ENCODE results near the gene PLXNA1. TPM values are rescaled to one million over a fixed set of nuclear protein-coding genes. Genes with fewer than 3 reads are reported as not detected.

Gene PLXNA1
- total RNA-seq, 2 experiments from 2014 or later, result 4.6 to 15.0 TPM

GRCh38 chr3:126978291-126978690 lies 4.6 kb upstream of the PLXNA1 start:
- Mint-ChIP-seq H3K36me3 (no peaks in the 10 kb centered on the region), H3K4me3 (no peak overlapping the region), H3K27me3 (peaks cover 34% of the 10 kb centered on the region), H3K9me3 (ENCODE audit: low read depth) (peaks cover 11% of the 10 kb centered on the region), H3K4me1 (peaks cover 19% of the 10 kb centered on the region), H3K27ac (no peak overlapping the region)
- DNase-seq (no peak), ATAC-seq (no peak)
- CTCF ChIA-PET, result interaction anchor here (1.4 kb wide), 1 partner anchor 298 kb away, joined by 6 read pairs; no protein-coding TSS in a partner anchor

- no peak for DNase-seq
- Mint-ChIP-seq H3K27ac (no peak overlapping the region), H3K27me3 (peaks cover 34% of the 10 kb centered on the region), H3K9me3 (ENCODE audit: low read depth) (peaks cover 11% of the 10 kb centered on the region), H3K36me3 (no peaks in the 10 kb centered on the region), H3K4me1 (peaks cover 19% of the 10 kb centered on the region), H3K4me3 (no peak overlapping the region)
- CTCF ChIA-PET, result interaction anchor here (1.1 to 1.4 kb wide), 2 partner anchors 17 to 299 kb away, joined by 3 to 6 read pairs; no protein-coding TSS in a partner anchor
- ATAC-seq, result no peak
Measured at GRCh38 chr3:126979046-126979628, 3.8 kb upstream of the PLXNA1 start.

DNA sequence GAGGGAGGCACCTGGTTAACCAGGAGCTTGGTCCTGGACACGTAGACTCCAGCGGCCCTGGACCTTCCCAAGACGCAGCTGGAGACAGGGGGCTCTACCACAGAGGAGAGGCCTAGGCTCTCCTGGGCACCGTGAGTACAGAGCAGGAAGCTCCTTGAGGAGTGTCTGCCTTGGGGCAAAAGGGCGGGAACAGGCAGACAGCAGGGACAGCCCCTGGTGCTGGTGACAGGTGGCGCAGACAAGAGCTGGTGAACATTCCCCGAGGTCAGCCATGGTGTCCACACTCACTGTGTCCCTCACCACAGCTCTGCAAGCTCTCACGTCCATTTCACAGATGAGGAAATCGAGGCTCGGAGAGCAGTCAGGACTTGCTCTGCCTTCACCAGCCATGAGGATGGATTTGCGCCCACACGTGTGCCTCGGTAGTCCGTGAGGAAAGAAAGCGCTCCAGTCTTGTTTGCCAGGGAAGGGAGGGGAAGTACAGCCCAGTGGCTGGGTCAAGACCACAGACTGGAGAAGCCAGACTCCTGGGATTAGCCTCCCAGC lies 2.6 kb upstream of the PLXNA1 start:
- peaks cover 19% of the 10 kb centered on the region for H3K4me1 Mint-ChIP-seq
- ATAC-seq, result no peak
- no peaks in the 10 kb centered on the region for H3K36me3 Mint-ChIP-seq
- H3K4me3 Mint-ChIP-seq, result no peak overlapping the region
- peaks cover under 1% of the 10 kb centered on the region for H3K9me3 Mint-ChIP-seq (ENCODE audit: low read depth)
- CTCF ChIA-PET, result interaction anchor here (1.3 to 3.2 kb wide), 3 partner anchors 10 to 228 kb away, joined by 3 to 14 read pairs (median 12); no protein-coding TSS in a partner anchor
- DNase-seq, result no peak
- H3K27ac Mint-ChIP-seq, result no peak overlapping the region
- peaks cover 25% of the 10 kb centered on the region for H3K27me3 Mint-ChIP-seq

GRCh38 chr3:126982126-126982470 lies 817 bp upstream of the PLXNA1 start:
- Mint-ChIP-seq H3K4me3 (peak overlapping the region; percentile 75), H3K36me3 (no peaks in the 10 kb centered on the region), H3K27me3 (peaks cover 25% of the 10 kb centered on the region), H3K4me1 (peaks cover 19% of the 10 kb centered on the region), H3K9me3 (ENCODE audit: low read depth) (no peaks in the 10 kb centered on the region), H3K27ac (peak overlapping the region; percentile 75)
- CTCF ChIA-PET, result interaction anchor here (0.6 to 3.2 kb wide), 22 partner anchors 8 to 498 kb away, joined by 3 to 18 read pairs (median 3); no protein-coding TSS in a partner anchor
- DNase-seq (peak; percentile 62), ATAC-seq (peak; percentile 9)

GRCh38 chr3:126983276-126983652 lies 349 bp downstream of the PLXNA1 start:
- H3K4me1 Mint-ChIP-seq, result peaks cover 19% of the 10 kb centered on the region
- CTCF ChIA-PET, result interaction anchor here (1.0 to 1.8 kb wide), 2 partner anchors 230 to 304 kb away, joined by 3 to 6 read pairs; no protein-coding TSS in a partner anchor
- H3K9me3 Mint-ChIP-seq (ENCODE audit: low read depth), result no peaks in the 10 kb centered on the region
- no peak overlapping the region for H3K27ac Mint-ChIP-seq
- peaks cover 20% of the 10 kb centered on the region for H3K27me3 Mint-ChIP-seq
- H3K4me3 Mint-ChIP-seq, result no peak overlapping the region
- ATAC-seq, result no peak
- H3K36me3 Mint-ChIP-seq, result no peaks in the 10 kb centered on the region
- no peak for DNase-seq

- ATAC-seq, result no peak
- H3K27ac Mint-ChIP-seq, result no peak overlapping the region
- H3K36me3 Mint-ChIP-seq, result no peaks in the 10 kb centered on the region
- H3K4me3 Mint-ChIP-seq, result no peak overlapping the region
- no peaks in the 10 kb centered on the region for H3K9me3 Mint-ChIP-seq (ENCODE audit: low read depth)
- peak; percentile 48 for DNase-seq
- CTCF ChIA-PET, result interaction anchor here (1.0 to 1.8 kb wide), 4 partner anchors 131 to 305 kb away, joined by 3 to 6 read pairs (median 4); no protein-coding TSS in a partner anchor
- peaks cover 15% of the 10 kb centered on the region for H3K4me1 Mint-ChIP-seq
- peaks cover 16% of the 10 kb centered on the region for H3K27me3 Mint-ChIP-seq
Measured at GRCh38 chr3:126983653-126984390, 907 bp downstream of the PLXNA1 start.

- ATAC-seq (no peak), DNase-seq (no peak)
- Mint-ChIP-seq H3K4me3 (no peak overlapping the region), H3K27ac (no peak overlapping the region), H3K27me3 (peaks cover 11% of the 10 kb centered on the region), H3K9me3 (ENCODE audit: low read depth) (no peaks in the 10 kb centered on the region), H3K4me1 (peaks cover 12% of the 10 kb centered on the region), H3K36me3 (no peaks in the 10 kb centered on the region)
- CTCF ChIA-PET, result interaction anchor here (1.0 to 1.4 kb wide), 3 partner anchors 132 to 305 kb away, joined by 3 to 4 read pairs (median 3); no protein-coding TSS in a partner anchor
Measured at GRCh38 chr3:126984391-126985131, 1.6 kb downstream of the PLXNA1 start.

- H3K4me3 Mint-ChIP-seq, result no peak overlapping the region
Measured at GRCh38 chr3:126985132-126985985, 2.4 kb downstream of the PLXNA1 start.

GRCh38 chr3:126986001-126986400 lies 3.1 kb downstream of the PLXNA1 start:
- no peaks in the 10 kb centered on the region for H3K36me3 Mint-ChIP-seq
- no peak overlapping the region for H3K27ac Mint-ChIP-seq
- no peaks in the 10 kb centered on the region for H3K9me3 Mint-ChIP-seq (ENCODE audit: low read depth)
- H3K27me3 Mint-ChIP-seq, result peaks cover 3% of the 10 kb centered on the region
- ATAC-seq (no peak), DNase-seq (no peak)
- peaks cover 12% of the 10 kb centered on the region for H3K4me1 Mint-ChIP-seq
- CTCF ChIA-PET, result no interaction called here
- H3K4me3 Mint-ChIP-seq, result no peak overlapping the region

More at GRCh38 chr3:126985132-126985985, 2.4 kb downstream of the PLXNA1 start:
- no peak for ATAC-seq
- Mint-ChIP-seq H3K27me3 (peaks cover 4% of the 10 kb centered on the region), H3K4me1 (peaks cover 12% of the 10 kb centered on the region), H3K27ac (no peak overlapping the region), H3K9me3 (ENCODE audit: low read depth) (no peaks in the 10 kb centered on the region), H3K36me3 (no peaks in the 10 kb centered on the region)
- no peak for DNase-seq
- CTCF ChIA-PET, result interaction anchor here (1.3 to 1.4 kb wide), 2 partner anchors 132 to 305 kb away, joined by 3 to 4 read pairs; no protein-coding TSS in a partner anchor

DNA sequence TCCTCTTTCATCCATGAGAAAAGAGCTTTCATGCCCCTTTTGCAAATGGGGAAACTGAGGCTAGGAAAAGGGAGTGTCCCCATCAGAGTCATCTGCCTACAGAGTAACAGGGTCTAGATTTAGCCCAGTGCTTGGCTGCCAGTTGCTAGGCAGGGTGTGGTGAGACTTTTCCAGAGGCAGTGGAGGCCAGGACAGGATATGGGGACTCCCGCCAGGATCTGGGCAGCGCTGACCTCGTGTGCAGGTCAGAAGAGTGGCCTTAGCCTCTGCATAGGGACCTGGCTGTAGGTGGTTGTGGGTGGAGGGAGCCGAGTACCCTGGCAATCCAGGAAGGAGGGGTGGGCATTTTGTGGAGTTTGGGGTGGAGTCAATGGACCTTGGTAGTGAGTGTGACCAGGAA lies 4.2 kb downstream of the PLXNA1 start:
- Mint-ChIP-seq H3K36me3 (no peaks in the 10 kb centered on the region), H3K9me3 (ENCODE audit: low read depth) (no peaks in the 10 kb centered on the region), H3K27ac (no peak overlapping the region), H3K27me3 (no peaks in the 10 kb centered on the region), H3K4me1 (peaks cover 3% of the 10 kb centered on the region), H3K4me3 (no peak overlapping the region)
- no peak for DNase-seq
- no peak for ATAC-seq
- CTCF ChIA-PET, result no interaction called here

DNA sequence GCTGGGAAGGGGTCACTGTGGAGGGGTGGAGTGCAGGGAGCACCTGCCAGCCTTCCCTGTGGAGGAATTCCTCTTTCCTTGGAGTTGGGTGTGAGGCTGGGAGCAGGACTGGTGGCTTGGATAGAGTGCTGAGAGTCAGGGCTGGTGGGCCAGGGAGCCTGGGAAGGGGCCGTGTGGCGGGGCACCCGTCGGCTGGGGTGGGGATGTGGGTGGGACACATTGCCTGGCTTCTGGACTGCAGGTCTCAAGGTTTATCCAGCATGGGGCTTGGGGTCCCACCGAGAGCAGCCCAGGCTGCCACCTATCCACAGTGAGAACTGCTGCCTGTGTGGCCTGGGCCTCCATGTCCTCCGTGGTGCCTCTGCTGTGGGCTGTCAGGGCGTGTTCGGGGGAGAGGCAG lies 4.7 kb downstream of the PLXNA1 start:
- no peak for ATAC-seq
- DNase-seq, result no peak
- H3K27me3 Mint-ChIP-seq, result no peaks in the 10 kb centered on the region
- H3K9me3 Mint-ChIP-seq (ENCODE audit: low read depth), result no peaks in the 10 kb centered on the region
- H3K4me3 Mint-ChIP-seq, result no peak overlapping the region
- CTCF ChIA-PET, result no interaction called here
- H3K27ac Mint-ChIP-seq, result no peak overlapping the region
- H3K4me1 Mint-ChIP-seq, result no peaks in the 10 kb centered on the region
- H3K36me3 Mint-ChIP-seq, result no peaks in the 10 kb centered on the region

DNA sequence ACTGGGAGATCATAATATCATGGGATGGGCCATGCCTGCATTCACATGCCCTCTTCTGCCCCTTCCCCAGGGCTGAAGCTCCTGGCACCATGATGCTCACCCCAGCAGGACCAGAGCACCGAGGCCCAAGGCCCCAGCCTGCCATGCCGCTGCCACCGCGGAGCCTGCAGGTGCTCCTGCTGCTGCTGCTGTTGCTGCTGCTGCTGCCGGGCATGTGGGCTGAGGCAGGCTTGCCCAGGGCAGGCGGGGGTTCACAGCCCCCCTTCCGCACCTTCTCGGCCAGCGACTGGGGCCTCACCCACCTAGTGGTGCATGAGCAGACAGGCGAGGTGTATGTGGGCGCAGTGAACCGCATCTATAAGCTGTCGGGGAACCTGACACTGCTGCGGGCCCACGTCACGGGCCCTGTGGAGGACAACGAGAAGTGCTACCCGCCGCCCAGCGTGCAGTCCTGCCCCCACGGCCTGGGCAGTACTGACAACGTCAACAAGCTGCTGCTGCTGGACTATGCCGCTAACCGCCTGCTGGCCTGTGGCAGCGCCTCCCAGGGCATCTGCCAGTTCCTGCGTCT lies 5.6 kb downstream of the PLXNA1 start:
- Mint-ChIP-seq H3K4me3 (no peak overlapping the region), H3K36me3 (no peaks in the 10 kb centered on the region), H3K27me3 (no peaks in the 10 kb centered on the region), H3K9me3 (ENCODE audit: low read depth) (no peaks in the 10 kb centered on the region), H3K27ac (no peak overlapping the region), H3K4me1 (no peaks in the 10 kb centered on the region)
- DNase-seq (no peak), ATAC-seq (no peak)
- CTCF ChIA-PET, result interaction anchor here (0.9 kb wide), 1 partner anchor 237 kb away, joined by 3 read pairs; no protein-coding TSS in a partner anchor
